Measurements from ENCODE around the gene GALNT9. TPM values are rescaled to one million over a fixed set of nuclear protein-coding genes. Genes with fewer than 3 reads are reported as not detected.

GALNT9 gene
- total and polyA plus RNA-seq, 5 donors from 2014 or later, result 0.37 to 0.69 (median 0.64) TPM; not detected in 2

- Histone ChIP-seq H3K36me3 (ENCODE audit: control insufficient read depth, insufficient read depth, low read length) (no peaks in the 10 kb centered on the region), H3K4me3 (ENCODE audit: low read depth, low read length) (no peak overlapping the region), H3K27ac (ENCODE audit: insufficient read depth, low read length, poor library complexity, severe bottlenecking) (no peak overlapping the region), H3K4me1 (ENCODE audit: control insufficient read depth, insufficient read depth, low read length, poor library complexity, severe bottlenecking) (peaks cover 17% of the 10 kb centered on the region), H3K9me3 (ENCODE audit: control insufficient read depth in 2 of 2, low read length in 2 of 2) (no peaks in the 10 kb centered on the region), H3K27me3 (ENCODE audit: control insufficient read depth, insufficient read depth, low read length) (no peaks in the 10 kb centered on the region)
- Mint-ChIP-seq H3K27me3 (no peaks in the 10 kb centered on the region), H3K4me3 (peak overlapping the region in 1 of 4 donors; percentile 88), H3K27ac (no peak overlapping the region), H3K36me3 (no peaks in the 10 kb centered on the region), H3K4me1 (peaks cover 0 to 21% (median 4%) of the 10 kb centered on the region in 4 donors), H3K9me3 (no peaks in the 10 kb centered on the region)
- ATAC-seq (ENCODE audit: low read depth in 2 of 2) (no peak), DNase-seq (peak in 1 of 3 donors; percentile 48)
Observed at GRCh38 chr12:132173135-132174014, 156.0 kb downstream of the GALNT9 start.

GRCh38 chr12:132172619-132173018, 156.8 kb downstream of the GALNT9 start:
- Histone ChIP-seq H3K4me3 (ENCODE audit: low read depth, low read length) (no peak overlapping the region), H3K27ac (ENCODE audit: insufficient read depth, low read length, poor library complexity, severe bottlenecking) (no peak overlapping the region), H3K4me1 (ENCODE audit: control insufficient read depth, insufficient read depth, low read length, poor library complexity, severe bottlenecking) (peaks cover 12% of the 10 kb centered on the region), H3K36me3 (ENCODE audit: control insufficient read depth, insufficient read depth, low read length) (no peaks in the 10 kb centered on the region), H3K9me3 (ENCODE audit: control insufficient read depth in 2 of 2, low read length in 2 of 2) (no peaks in the 10 kb centered on the region), H3K27me3 (ENCODE audit: control insufficient read depth, insufficient read depth, low read length) (no peaks in the 10 kb centered on the region)
- Mint-ChIP-seq H3K27ac (no peak overlapping the region), H3K4me3 (peak overlapping the region in 1 of 4 donors; percentile 88), H3K36me3 (no peaks in the 10 kb centered on the region), H3K4me1 (peaks cover 0 to 17% (median 3%) of the 10 kb centered on the region in 4 donors), H3K27me3 (no peaks in the 10 kb centered on the region), H3K9me3 (no peaks in the 10 kb centered on the region)
- ATAC-seq (ENCODE audit: low read depth in 2 of 2), result no peak
- no peak for DNase-seq

- H3K27me3 Mint-ChIP-seq, result no peaks in the 10 kb centered on the region
- peaks cover 0 to 17% (median 3%) of the 10 kb centered on the region in 4 donors for H3K4me1 Mint-ChIP-seq
- Histone ChIP-seq H3K36me3 (ENCODE audit: control insufficient read depth, insufficient read depth, low read length) (no peaks in the 10 kb centered on the region), H3K9me3 (ENCODE audit: control insufficient read depth in 2 of 2, low read length in 2 of 2) (no peaks in the 10 kb centered on the region), H3K4me1 (ENCODE audit: control insufficient read depth, insufficient read depth, low read length, poor library complexity, severe bottlenecking) (peaks cover 12% of the 10 kb centered on the region), H3K4me3 (ENCODE audit: low read depth, low read length) (no peak overlapping the region), H3K27ac (ENCODE audit: insufficient read depth, low read length, poor library complexity, severe bottlenecking) (no peak overlapping the region), H3K27me3 (ENCODE audit: control insufficient read depth, insufficient read depth, low read length) (no peaks in the 10 kb centered on the region)
- no peak overlapping the region for H3K27ac Mint-ChIP-seq
- no peaks in the 10 kb centered on the region for H3K36me3 Mint-ChIP-seq
- no peak for DNase-seq
- no peak for ATAC-seq (ENCODE audit: low read depth in 2 of 2)
- no peaks in the 10 kb centered on the region for H3K9me3 Mint-ChIP-seq
- no peak overlapping the region for H3K4me3 Mint-ChIP-seq
Observed at GRCh38 chr12:132171968-132172521, 157.3 kb downstream of the GALNT9 start.

- Mint-ChIP-seq H3K27ac (no peak overlapping the region), H3K9me3 (no peaks in the 10 kb centered on the region), H3K4me1 (peaks cover 0 to 15% (median 3%) of the 10 kb centered on the region in 4 donors), H3K27me3 (no peaks in the 10 kb centered on the region), H3K36me3 (no peaks in the 10 kb centered on the region), H3K4me3 (no peak overlapping the region)
- H3K27me3 ChIP-seq (ENCODE audit: control insufficient read depth, insufficient read depth, low read length), result no peaks in the 10 kb centered on the region
- peaks cover 12% of the 10 kb centered on the region for H3K4me1 ChIP-seq (ENCODE audit: control insufficient read depth, insufficient read depth, low read length, poor library complexity, severe bottlenecking)
- H3K27ac ChIP-seq (ENCODE audit: insufficient read depth, low read length, poor library complexity, severe bottlenecking), result no peak overlapping the region
- no peak overlapping the region for H3K4me3 ChIP-seq (ENCODE audit: low read depth, low read length)
- DNase-seq (no peak), ATAC-seq (ENCODE audit: low read depth in 2 of 2) (no peak)
- H3K9me3 ChIP-seq (ENCODE audit: control insufficient read depth in 2 of 2, low read length in 2 of 2), result no peaks in the 10 kb centered on the region
- no peaks in the 10 kb centered on the region for H3K36me3 ChIP-seq (ENCODE audit: control insufficient read depth, insufficient read depth, low read length)
Observed at GRCh38 chr12:132171293-132171967, 158.0 kb downstream of the GALNT9 start.

GRCh38 chr12:132170637-132171292, 158.6 kb downstream of the GALNT9 start:
- H3K27ac ChIP-seq (ENCODE audit: insufficient read depth, low read length, poor library complexity, severe bottlenecking), result no peak overlapping the region
- Mint-ChIP-seq H3K36me3 (no peaks in the 10 kb centered on the region), H3K27ac (no peak overlapping the region), H3K27me3 (no peaks in the 10 kb centered on the region), H3K4me3 (no peak overlapping the region), H3K9me3 (no peaks in the 10 kb centered on the region), H3K4me1 (peaks cover 0 to 15% (median 3%) of the 10 kb centered on the region in 4 donors)
- no peak overlapping the region for H3K4me3 ChIP-seq (ENCODE audit: low read depth, low read length)
- H3K4me1 ChIP-seq (ENCODE audit: control insufficient read depth, insufficient read depth, low read length, poor library complexity, severe bottlenecking), result peaks cover 12% of the 10 kb centered on the region
- no peak for DNase-seq
- no peaks in the 10 kb centered on the region for H3K27me3 ChIP-seq (ENCODE audit: control insufficient read depth, insufficient read depth, low read length)
- no peaks in the 10 kb centered on the region for H3K36me3 ChIP-seq (ENCODE audit: control insufficient read depth, insufficient read depth, low read length)
- ATAC-seq (ENCODE audit: low read depth in 2 of 2), result no peak
- H3K9me3 ChIP-seq (ENCODE audit: control insufficient read depth in 2 of 2, low read length in 2 of 2), result no peaks in the 10 kb centered on the region

- DNase-seq (no peak), ATAC-seq (ENCODE audit: low read depth in 2 of 2) (no peak)
- H3K36me3 ChIP-seq (ENCODE audit: control insufficient read depth, insufficient read depth, low read length), result no peaks in the 10 kb centered on the region
- no peak overlapping the region for H3K27ac Mint-ChIP-seq
- H3K9me3 ChIP-seq (ENCODE audit: control insufficient read depth in 2 of 2, low read length in 2 of 2), result no peaks in the 10 kb centered on the region
- H3K9me3 Mint-ChIP-seq, result no peaks in the 10 kb centered on the region
- no peak overlapping the region for H3K4me3 ChIP-seq (ENCODE audit: low read depth, low read length)
- no peaks in the 10 kb centered on the region for H3K36me3 Mint-ChIP-seq
- no peak overlapping the region for H3K27ac ChIP-seq (ENCODE audit: insufficient read depth, low read length, poor library complexity, severe bottlenecking)
- peaks cover 0 to 15% (median 3%) of the 10 kb centered on the region in 4 donors for H3K4me1 Mint-ChIP-seq
- no peaks in the 10 kb centered on the region for H3K27me3 Mint-ChIP-seq
- H3K4me3 Mint-ChIP-seq, result no peak overlapping the region
- H3K27me3 ChIP-seq (ENCODE audit: control insufficient read depth, insufficient read depth, low read length), result no peaks in the 10 kb centered on the region
- H3K4me1 ChIP-seq (ENCODE audit: control insufficient read depth, insufficient read depth, low read length, poor library complexity, severe bottlenecking), result peaks cover 12% of the 10 kb centered on the region
Observed at GRCh38 chr12:132170094-132170636, 159.2 kb downstream of the GALNT9 start.

- DNase-seq (no peak), ATAC-seq (ENCODE audit: low read depth in 2 of 2) (no peak)
- no peaks in the 10 kb centered on the region for H3K27me3 ChIP-seq (ENCODE audit: control insufficient read depth, insufficient read depth, low read length)
- no peaks in the 10 kb centered on the region for H3K36me3 ChIP-seq (ENCODE audit: control insufficient read depth, insufficient read depth, low read length)
- H3K4me3 ChIP-seq (ENCODE audit: low read depth, low read length), result no peak overlapping the region
- no peak overlapping the region for H3K27ac ChIP-seq (ENCODE audit: insufficient read depth, low read length, poor library complexity, severe bottlenecking)
- Mint-ChIP-seq H3K27me3 (no peaks in the 10 kb centered on the region), H3K36me3 (no peaks in the 10 kb centered on the region), H3K4me3 (no peak overlapping the region), H3K4me1 (peaks cover 0 to 12% (median 3%) of the 10 kb centered on the region in 4 donors), H3K27ac (no peak overlapping the region), H3K9me3 (no peaks in the 10 kb centered on the region)
- H3K9me3 ChIP-seq (ENCODE audit: control insufficient read depth in 2 of 2, low read length in 2 of 2), result no peaks in the 10 kb centered on the region
- peaks cover 12% of the 10 kb centered on the region for H3K4me1 ChIP-seq (ENCODE audit: control insufficient read depth, insufficient read depth, low read length, poor library complexity, severe bottlenecking)
Observed at GRCh38 chr12:132169376-132169775, 160.0 kb downstream of the GALNT9 start.
